H1 (cell line): ENCODE data around the gene RFPL3. TPM values are rescaled to one million over a fixed set of nuclear protein-coding genes. Genes with fewer than 3 reads are reported as not detected.

ENCODE experiments used
- CTCF ChIA-PET: fragments of 300-600 bp; sonication (Branson Sonifier 250); formaldehyde crosslinking; loops from one replicate; lab custom pipeline; 2021; ENCODE audit not compliant: partially characterized antibody; lab: Charles Lee
- POLR2A ChIA-PET: fragments of 300-600 bp; sonication (Branson Sonifier 250); formaldehyde crosslinking; loops from one replicate; lab custom pipeline; 2021; ENCODE audit warnings: inconsistent platforms; ENCODE audit not compliant: partially characterized antibody; lab: Charles Lee
- DNase-seq, 2 experiments: peaks; one replicate each; pipeline versions ENCODE4 v3.0.0 to v3.0.0-alpha.2; 2010 to 2022; ENCODE audit warnings: low spot score in 2 of 2, low read depth in 1 of 2, mixed read lengths in 1 of 2
- FAIRE-seq: peaks from 2 replicates; lab custom pipeline; 2011; peaks lifted over from hg19 to GRCh38; lab: Jason Lieb, UNC
- H2AFZ ChIP-seq: 2 replicates; pipeline ENCODE4 v1.8.1; 2012; ENCODE audit warnings: low read length, inconsistent platforms
- H2AK5ac ChIP-seq: 2 replicates; pipeline ENCODE4 v1.6.1; 2013; ENCODE audit warnings: low read depth, low read length
- H2BK120ac ChIP-seq: replicated peaks from 2 replicates; pipeline ENCODE3; 2013; ENCODE audit warnings: low read depth, low read length, inconsistent platforms
- H2BK12ac ChIP-seq: 2 replicates; pipeline ENCODE4 v1.6.1; 2013; ENCODE audit warnings: low read depth, low read length
- H2BK15ac ChIP-seq: 2 replicates; pipeline ENCODE4 v1.6.1; 2013; ENCODE audit warnings: low read length
- H2BK20ac ChIP-seq: 2 replicates; pipeline ENCODE4 v1.6.1; 2013; ENCODE audit warnings: low read length
- H2BK5ac ChIP-seq: 2 replicates; pipeline ENCODE4 v1.6.1; 2013; ENCODE audit warnings: low read depth, low read length
- H3K14ac ChIP-seq: 2 replicates; pipeline ENCODE4 v1.6.1; 2013; ENCODE audit warnings: inconsistent platforms; ENCODE audit not compliant: insufficient read length
- H3K18ac ChIP-seq: 2 replicates; pipeline ENCODE4 v1.6.1; 2013; ENCODE audit warnings: low read length; ENCODE audit errors: extremely low read depth
- H3K23ac ChIP-seq: 2 replicates; pipeline ENCODE4 v1.6.1; 2013; ENCODE audit warnings: inconsistent platforms; ENCODE audit not compliant: insufficient read length
- H3K23me2 ChIP-seq: 2 replicates; pipeline ENCODE4 v1.6.1; 2013; ENCODE audit warnings: low read depth, low read length
- H3K27ac ChIP-seq: 2 replicates; pipeline ENCODE4 v1.6.1; 2011; ENCODE audit warnings: low read depth, low read length, inconsistent platforms
- H3K27me3 ChIP-seq, 4 experiments: replicated peaks in 1 of 4; 1 replicate in 1 of 4; 2 replicates in 3 of 4; pipeline versions ENCODE4 v1.6.1 to v1.8.1; 2011 to 2013; ENCODE audit warnings: low read length in 3 of 4, mild to moderate bottlenecking in 3 of 4, inconsistent platforms in 2 of 4, mixed read lengths in 2 of 4, moderate library complexity in 1 of 4; ENCODE audit not compliant: control insufficient read depth in 3 of 4, insufficient read depth in 3 of 4; ENCODE audit errors: extremely low read depth in 1 of 4
- H3K36me3 ChIP-seq, 4 experiments: 2 replicates each; pipeline versions ENCODE4 v1.6.1 to v1.8.1; 2011 to 2013; ENCODE audit warnings: mild to moderate bottlenecking in 4 of 4, low read length in 3 of 4, moderate library complexity in 2 of 4, control low read depth in 1 of 4, inconsistent platforms in 1 of 4; ENCODE audit not compliant: insufficient read depth in 4 of 4, control insufficient read depth in 2 of 4
- H3K4ac ChIP-seq: replicated peaks from 2 replicates; pipeline ENCODE3; 2013; ENCODE audit warnings: low read length, low read depth, mixed read lengths, inconsistent platforms; ENCODE audit not compliant: insufficient read length
- H3K4me1 ChIP-seq, 4 experiments: replicated peaks in 1 of 4; 1 replicate in 1 of 4; 2 replicates in 3 of 4; pipeline versions ENCODE4 v1.6.1 to v1.8.1; 2011 to 2013; ENCODE audit warnings: low read length in 3 of 4, inconsistent platforms in 2 of 4, mixed read lengths in 1 of 4; ENCODE audit not compliant: insufficient read depth in 4 of 4, control insufficient read depth in 3 of 4
- H3K4me2 ChIP-seq, 2 experiments: 2 replicates each; pipeline versions ENCODE4 v1.6.1 to v1.8.1; 2011 to 2013; ENCODE audit warnings: low read depth in 2 of 2, low read length in 2 of 2, control low read depth in 1 of 2, inconsistent platforms in 1 of 2, mild to moderate bottlenecking in 1 of 2; ENCODE audit not compliant: insufficient read depth in 1 of 2
- H3K4me3 ChIP-seq, 4 experiments: fragments of 200-600, 300-600 bp in 1 of 4; sonication (generic), shearing (Covaris generic), sonication (Bioruptor Twin) in 1 of 4; 2 replicates each; pipeline versions ENCODE4 v1.5.1 to v1.8.1; 2011 to 2016; ENCODE audit warnings: low read length in 4 of 4, low read depth in 3 of 4, control low read depth in 2 of 4, inconsistent platforms in 2 of 4, mild to moderate bottlenecking in 2 of 4, mixed read lengths in 1 of 4, moderate library complexity in 1 of 4; ENCODE audit not compliant: insufficient read depth in 2 of 4; ENCODE audit errors: extremely low read depth in 1 of 4
- H3K56ac ChIP-seq: replicated peaks from 2 replicates; pipeline ENCODE3; 2013; ENCODE audit warnings: low read depth, mild to moderate bottlenecking, mixed read lengths, low read length, inconsistent platforms; ENCODE audit not compliant: insufficient read length
- H3K79me1 ChIP-seq: 2 replicates; pipeline ENCODE4 v1.6.1; 2013; ENCODE audit warnings: low read depth, low read length, control low read depth
- H3K79me2 ChIP-seq, 2 experiments: 2 replicates each; pipeline versions ENCODE4 v1.6.1 to v1.8.1; 2012 to 2013; ENCODE audit warnings: low read length in 2 of 2, mild to moderate bottlenecking in 2 of 2, inconsistent platforms in 1 of 2; ENCODE audit not compliant: insufficient read depth in 2 of 2, control insufficient read depth in 1 of 2
- H3K9ac ChIP-seq, 4 experiments: replicated peaks in 1 of 4; 1 replicate in 1 of 4; 2 replicates in 3 of 4; pipeline versions ENCODE4 v1.6.1 to v1.8.1; 2011 to 2013; ENCODE audit warnings: low read depth in 3 of 4, low read length in 3 of 4, control low read depth in 2 of 4, mild to moderate bottlenecking in 2 of 4, moderate library complexity in 2 of 4, inconsistent platforms in 1 of 4; ENCODE audit errors: extremely low read depth in 1 of 4
- H3K9me3 ChIP-seq, 2 experiments: 2 replicates each; pipeline versions ENCODE4 v1.6.1 to v1.8.1; 2012 to 2013; ENCODE audit warnings: mild to moderate bottlenecking in 2 of 2, moderate library complexity in 2 of 2, control low read depth in 1 of 2, inconsistent platforms in 1 of 2, low read depth in 1 of 2, low read length in 1 of 2, mixed read lengths in 1 of 2; ENCODE audit not compliant: insufficient read depth in 2 of 2
- H4K20me1 ChIP-seq, 2 experiments: replicated peaks in 1 of 2; 2 replicates each; pipeline versions ENCODE3 to v1.8.1; 2011 to 2013; ENCODE audit warnings: inconsistent platforms in 2 of 2, low read length in 2 of 2, mild to moderate bottlenecking in 1 of 2; ENCODE audit not compliant: insufficient read depth in 2 of 2, control insufficient read depth in 1 of 2
- H4K5ac ChIP-seq: 2 replicates; pipeline ENCODE4 v1.6.1; 2013; ENCODE audit warnings: low read length, low read depth, mixed read lengths, inconsistent platforms; ENCODE audit not compliant: insufficient read length
- H4K8ac ChIP-seq: 2 replicates; pipeline ENCODE4 v1.8.0; 2013; ENCODE audit warnings: mild to moderate bottlenecking, moderate library complexity, low read length, inconsistent platforms; ENCODE audit not compliant: insufficient read depth; ENCODE audit errors: extremely low read depth
- H4K91ac ChIP-seq: replicated peaks from 2 replicates; pipeline ENCODE3; 2013; ENCODE audit warnings: low read length, mixed read lengths, inconsistent platforms; ENCODE audit not compliant: insufficient read length
- BCL11A ChIP-seq, 2 experiments: IDR thresholded peaks; one replicate each; pipeline ENCODE4 v1.6.1; 2011; ENCODE audit warnings: low read depth in 2 of 2, low read length in 2 of 2, mild to moderate bottlenecking in 2 of 2
- CBX5 ChIP-seq: fragments of 300-800, 300-1000 bp; sonication (generic); IDR thresholded peaks from 2 replicates; pipeline ENCODE4 v1.7.1; 2016; ENCODE audit warnings: antibody characterized with exemption, low read length, low read depth
- CEBPB ChIP-seq: IDR thresholded peaks from 2 replicates; pipeline ENCODE4 v1.6.1; 2012; ENCODE audit warnings: low read depth, low read length
- CHD1 ChIP-seq: IDR thresholded peaks from 2 replicates; pipeline ENCODE4 v1.6.1; 2012; ENCODE audit warnings: low read depth, low read length, improper control_type of control experiment
- EZH2 ChIP-seq: fragments of 200-600 bp; sonication (generic); IDR thresholded peaks from 2 replicates; pipeline ENCODE4 v1.7.1; 2012; ENCODE audit warnings: low read depth, mild to moderate bottlenecking, moderate library complexity, low read length, inconsistent platforms; ENCODE audit not compliant: severe bottlenecking
- KDM1A ChIP-seq: fragments of 200-600, 300-600 bp; sonication (generic); IDR thresholded peaks from 2 replicates; pipeline ENCODE4 v1.7.1; 2016; ENCODE audit warnings: mild to moderate bottlenecking, low read length, borderline replicate concordance
- POLR2A ChIP-seq, 2 experiments: IDR thresholded peaks; 1 replicate in 1 of 2; 2 replicates in 1 of 2; pipeline ENCODE4 v1.6.1; 2011; ENCODE audit warnings: low read depth in 2 of 2, low read length in 2 of 2, mild to moderate bottlenecking in 2 of 2; ENCODE audit errors: control extremely low read depth in 1 of 2
- POU5F1 ChIP-seq: IDR thresholded peaks from 2 replicates; pipeline ENCODE4 v1.6.1; 2011; ENCODE audit warnings: low read depth, mild to moderate bottlenecking, low read length, moderate library complexity
- RBBP5 ChIP-seq: IDR thresholded peaks from 2 replicates; pipeline ENCODE4 v1.7.1; 2012; ENCODE audit warnings: low read depth, mild to moderate bottlenecking, inconsistent platforms, low read length, moderate library complexity, borderline replicate concordance
- SIRT6 ChIP-seq: IDR thresholded peaks from one replicate; pipeline ENCODE4 v1.7.1; 2012; ENCODE audit warnings: low read length, inconsistent platforms
- ZNF274 ChIP-seq: IDR thresholded peaks from 2 replicates; pipeline ENCODE4 v1.7.0; 2012; ENCODE audit warnings: low read length, borderline replicate concordance; ENCODE audit errors: extremely low read depth
- WGBS, 2 experiments: shearing (Covaris generic) in 1 of 2; methylation state at CpG; one replicate each; pipeline versions ENCODE4 v1.1.6 to v1.1.7; 2013 to 2015; ENCODE audit warnings: low lambda C conversion rate in 2 of 2, mixed read lengths in 2 of 2, inconsistent platforms in 1 of 2, low coverage in 1 of 2, missing lambda C conversion rate in 1 of 2; ENCODE audit not compliant: insufficient replicate concordance in 2 of 2, insufficient coverage in 1 of 2, insufficient read length in 1 of 2; ENCODE audit errors: extremely low coverage in 1 of 2, missing lambda C conversion rate in 1 of 2; 5-methylcytosine and 5-hydroxymethylcytosine counted together
- polyA plus RNA-seq, 7 experiments: library from polyadenylated mRNA; depleted of rRNA in 3 of 7; stranded (reverse) in 5 of 7; unstranded in 2 of 7; fragments of >200 nt in 5 of 7; fragments of 200-250 nt in 2 of 7; gene quantifications; 1 replicate in 5 of 7; 2 replicates in 1 of 7; 4 replicates in 1 of 7; pipeline versions ENCODE4 v1.2.1 to v1.2.3, GENCODE V29; 2011 to 2013; ENCODE audit warnings: missing spikeins in 2 of 7, mixed read lengths in 2 of 7
- total RNA-seq: library from RNA; stranded (reverse); fragmentation: NEBNext Ultra II Directional; extraction: Animal tissue kit (Norgen Biotek cat#: 25700); gene quantifications from 2 replicates; pipeline ENCODE4 v1.2.1, GENCODE V29; 2021

Gene RFPL3
- total and polyA plus RNA-seq, 2 of the 8 experiments (the other 6 are each of a cell fraction or from before 2014, with no cell fraction given) = 0.08 to 0.24 TPM

GRCh38 chr22:32376681-32377080 is 19.0 kb downstream of the RFPL3 start:
- H2BK5ac ChIP-seq = 0 out of 2 replicates have a peak overlapping the region, but pooled peaks have one; percentile 60
- no peaks in the 10 kb centered on the region for H3K36me3 ChIP-seq
- no peaks in the 10 kb centered on the region for H3K23me2 ChIP-seq
- TF ChIP-seq ZNF274 (no peak), KDM1A (no peak), BCL11A (IDR thresholded peaks at IDR 0.05; ENCODE audit: low read depth in 2 of 2, low read length in 2 of 2) (no peak), SIRT6 (no peak), RBBP5 (no peak), CBX5 (no peak), EZH2 (no peak), POLR2A (IDR thresholded peaks at IDR 0.05; ENCODE audit: control extremely low read depth in 1 of 2, low read depth in 2 of 2, low read length in 2 of 2) (no peak), CHD1 (no peak), CEBPB (no peak), POU5F1 (no peak)
- H2AK5ac ChIP-seq = no peak overlapping the region
- peak overlapping the region; percentile 16 for H3K14ac ChIP-seq
- H4K91ac ChIP-seq = no peak overlapping the region
- no peak overlapping the region for H3K9ac ChIP-seq
- ChIA-PET POLR2A (interaction anchor here (0.5 to 1.2 kb wide), 2 partner anchors 9 to 409 kb away, joined by 3 to 4 read pairs; no protein-coding TSS in a partner anchor), CTCF (interaction anchor here (0.8 to 2.4 kb wide), 5 partner anchors 67 to 250 kb away, joined by 3 to 6 read pairs (median 4); no protein-coding TSS in a partner anchor)
- H3K27me3 ChIP-seq = no peaks in the 10 kb centered on the region; a peak in 1 of 7 replicates
- H2BK120ac ChIP-seq = no peak overlapping the region
- no peak overlapping the region for H2BK15ac ChIP-seq
- 72% methylated on average over 5 of the region's 5 CpGs; no CpG with 5 or more reads in 1 of the 2 experiments for WGBS, 2 experiments
- no peaks in the 10 kb centered on the region for H4K20me1 ChIP-seq
- no peak overlapping the region for H3K18ac ChIP-seq
- H2AFZ ChIP-seq = no peak overlapping the region
- no peak overlapping the region for H2BK20ac ChIP-seq
- no peaks in the 10 kb centered on the region for H3K4me1 ChIP-seq
- H2BK12ac ChIP-seq = no peak overlapping the region
- H3K4me2 ChIP-seq = no peak overlapping the region
- no peak overlapping the region for H4K8ac ChIP-seq
- no peaks in the 10 kb centered on the region for H3K79me2 ChIP-seq
- no peak for FAIRE-seq
- H3K4me3 ChIP-seq = no peak overlapping the region
- no peak overlapping the region for H3K56ac ChIP-seq
- H3K4ac ChIP-seq = no peak overlapping the region
- H4K5ac ChIP-seq = no peak overlapping the region
- no peak overlapping the region for H3K23ac ChIP-seq
- H3K9me3 ChIP-seq = no peaks in the 10 kb centered on the region
- no peaks in the 10 kb centered on the region for H3K79me1 ChIP-seq
- no peak for DNase-seq
- H3K27ac ChIP-seq = no peak overlapping the region
